DMS53 treated with DMSO at 0.1 percent for 48 hours (cell line): ENCODE results near the gene GNB1L.

ENCODE experiments used
- DNase-seq: peaks from one replicate; lab custom pipeline; 2025; ENCODE audit not compliant: unreplicated experiment; lab: John Stamatoyannopoulos, UW

GNB1L gene

DNA sequence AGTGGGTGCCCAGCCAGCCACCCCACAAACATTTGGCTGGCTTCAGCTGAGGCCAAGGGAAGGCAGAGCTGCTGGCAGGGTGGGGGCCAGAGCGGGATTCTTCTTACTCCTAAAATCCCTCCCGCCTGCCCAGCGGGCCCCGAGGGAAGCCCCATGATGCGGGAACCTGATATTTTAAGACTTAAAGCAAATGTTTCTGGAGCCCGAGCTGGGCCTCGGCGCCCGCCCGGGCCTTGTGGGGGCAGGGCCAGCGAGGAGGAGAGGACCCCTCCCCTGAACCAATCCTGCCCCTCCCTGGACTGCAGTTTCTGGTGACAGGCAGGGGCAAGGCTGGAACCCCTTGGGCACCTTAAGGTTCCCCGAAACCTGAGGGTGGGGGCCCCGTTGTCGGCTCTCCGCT is 114.1 kb downstream of the GNB1L start:
- no peak for DNase-seq

DNA sequence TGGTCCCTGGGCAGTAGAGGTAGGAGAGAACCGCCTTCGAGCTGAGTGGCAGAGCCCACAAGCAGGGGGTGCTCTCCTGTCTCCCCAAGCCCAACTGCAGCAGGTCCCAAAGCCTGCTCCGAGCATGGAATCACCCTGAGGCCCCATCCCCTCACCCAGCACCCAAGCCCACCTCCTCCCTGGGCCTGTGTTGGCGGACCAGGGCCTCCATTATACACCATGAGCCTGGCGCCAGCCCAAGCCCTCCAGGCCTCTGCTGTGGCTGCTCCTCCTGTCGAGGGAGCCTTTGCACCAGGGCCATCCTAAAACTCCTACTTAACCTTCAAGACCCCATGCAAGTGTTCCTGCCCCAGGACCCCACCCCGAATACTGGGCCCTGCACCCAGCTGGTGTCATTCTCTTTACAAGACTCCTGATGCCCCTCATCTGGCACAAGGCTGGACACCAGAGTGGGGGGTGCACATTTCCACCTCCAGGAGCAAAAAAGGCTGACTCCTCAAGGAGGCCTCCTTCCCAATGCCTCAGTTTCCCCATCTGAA is 114.7 kb downstream of the GNB1L start:
- DNase-seq, result no peak

DNA sequence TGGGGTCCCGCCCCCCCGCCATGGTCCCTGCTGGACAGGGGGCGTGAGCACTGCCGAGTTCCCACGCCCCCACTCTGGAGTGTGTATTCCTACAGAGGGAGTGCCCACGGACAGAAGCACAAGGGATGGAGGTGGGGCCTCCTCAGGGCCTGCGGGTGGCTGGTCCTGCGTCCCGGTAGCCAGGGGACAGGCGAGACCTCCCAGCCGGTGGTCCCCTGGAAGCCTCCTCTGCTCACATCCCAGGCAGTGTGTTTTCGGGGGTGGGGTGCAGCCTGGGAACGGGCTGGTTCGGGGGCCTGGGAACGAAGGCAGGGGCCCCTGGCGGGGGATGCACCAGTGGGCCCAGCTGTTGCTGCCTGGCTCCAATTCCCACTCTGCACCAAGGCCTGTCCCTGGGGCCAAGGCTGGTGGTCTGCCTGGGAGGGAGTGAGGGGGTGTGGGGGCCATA is 115.2 kb downstream of the GNB1L start:
- no peak for DNase-seq

DNA sequence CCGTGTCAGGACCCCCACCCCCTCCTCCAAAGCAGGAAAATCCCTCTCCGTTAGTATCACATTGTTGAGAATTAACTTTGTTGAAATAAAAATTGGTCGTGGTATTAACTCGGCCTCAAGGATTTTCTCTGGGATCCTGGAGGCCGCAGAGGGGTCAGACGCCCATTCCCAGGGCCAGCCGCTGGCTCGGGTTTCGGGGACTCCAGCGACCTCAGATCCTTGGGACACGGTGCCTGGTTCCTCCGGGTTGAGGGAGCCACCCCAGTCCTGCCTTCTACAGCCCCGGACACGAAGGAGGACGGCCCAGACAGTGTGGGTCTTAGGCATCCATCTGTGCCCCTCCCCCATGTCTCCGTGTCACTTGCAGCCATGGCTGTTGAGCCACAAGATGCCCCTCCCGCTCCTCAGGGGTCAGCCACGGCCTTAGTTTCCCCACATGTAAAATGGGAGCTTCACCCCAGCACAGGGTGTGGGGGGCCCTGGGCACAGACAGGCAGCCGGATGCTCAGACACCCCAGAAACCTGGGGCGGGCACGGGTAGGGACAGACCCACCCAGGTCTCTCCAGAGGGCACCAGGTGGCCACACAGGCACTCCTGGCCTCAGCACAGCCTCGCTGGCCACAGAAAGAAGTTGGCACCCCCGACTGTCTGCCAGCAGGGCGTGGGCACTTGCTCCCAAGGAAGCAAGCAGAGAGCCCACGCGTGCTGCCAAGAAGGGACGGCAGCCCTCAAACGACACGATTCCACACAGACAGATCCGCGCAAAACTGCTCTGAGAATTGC is 115.8 kb downstream of the GNB1L start:
- no peak for DNase-seq

DNA sequence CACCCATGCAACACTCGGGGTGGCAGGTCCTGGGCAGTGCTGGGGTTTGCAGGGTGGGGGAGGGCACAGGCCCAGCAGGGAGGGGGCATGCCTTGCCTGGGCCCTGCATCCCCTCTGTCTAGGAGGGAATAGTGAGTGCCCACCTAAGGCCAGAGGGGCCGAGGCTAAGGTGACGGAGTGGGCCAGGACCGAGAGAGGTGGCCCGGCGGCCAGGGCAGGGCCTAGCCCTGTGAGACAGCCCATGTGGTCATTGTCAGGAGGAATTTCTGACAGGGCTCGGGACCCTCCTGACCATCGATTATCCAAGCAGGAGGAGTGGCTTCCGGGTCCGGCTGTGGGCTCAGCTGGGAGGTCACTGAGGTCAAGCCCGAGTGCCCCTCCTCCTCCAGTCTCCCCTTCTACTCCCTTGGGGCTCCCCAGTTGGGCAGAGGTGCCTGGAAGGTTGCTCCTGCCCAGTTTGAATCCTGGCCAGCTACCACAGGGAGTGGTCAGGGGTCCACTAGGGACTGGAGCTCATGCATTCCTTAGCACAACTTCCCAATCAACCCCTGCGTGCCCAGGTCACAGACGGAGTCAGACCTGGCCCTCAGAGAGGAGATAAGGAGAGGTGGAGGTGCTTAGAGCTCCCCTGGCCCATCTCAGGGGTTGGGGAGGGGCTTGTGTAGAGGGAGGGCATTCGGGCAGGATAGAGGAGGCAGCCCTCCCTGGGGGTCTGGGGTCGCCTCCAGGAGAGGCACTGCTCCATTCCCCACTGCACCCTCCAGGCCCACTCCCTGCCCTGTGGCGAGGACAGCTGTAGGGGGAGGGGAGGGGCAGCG is 116.6 kb downstream of the GNB1L start:
- no peak for DNase-seq

DNA sequence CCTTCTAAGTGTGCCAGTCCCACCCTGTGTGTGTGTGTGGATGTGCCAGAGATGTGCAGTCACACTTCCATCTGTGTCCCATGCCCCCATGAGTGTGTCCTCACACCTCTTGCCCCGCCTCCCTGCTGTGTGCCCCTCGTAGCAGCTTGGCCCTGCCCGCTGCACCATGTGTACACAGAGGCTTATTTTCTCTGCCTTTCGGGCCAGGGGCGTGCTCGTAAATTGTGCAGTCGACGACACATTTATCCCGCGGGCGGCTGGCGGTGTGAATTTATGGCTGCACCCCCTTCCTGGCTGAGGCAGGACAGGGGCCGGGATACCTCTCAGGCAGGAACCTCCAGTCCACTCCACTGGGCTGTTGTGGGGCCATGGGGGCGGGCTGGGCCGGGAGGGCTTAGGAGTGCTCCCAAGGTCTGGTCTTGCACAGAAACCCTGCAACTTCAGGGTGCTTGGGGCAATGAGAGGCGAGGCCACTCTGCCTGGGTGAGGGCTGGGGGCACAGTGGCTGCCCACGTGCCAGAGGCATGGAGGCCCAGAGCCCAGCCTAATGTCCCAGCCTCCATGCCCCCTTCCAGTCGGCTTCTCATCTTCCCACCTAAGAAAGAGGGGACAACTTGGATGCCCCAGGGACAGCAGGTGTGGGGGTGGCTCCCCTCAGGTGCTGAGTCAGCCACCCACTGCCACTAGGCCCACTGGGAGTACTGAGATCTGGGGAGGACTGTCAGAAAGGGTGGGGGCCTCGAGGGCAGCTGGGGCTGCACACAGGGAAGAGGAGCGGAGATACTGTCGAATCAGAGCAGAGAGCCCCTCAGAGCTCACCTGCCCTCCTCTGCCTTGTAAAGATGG is 118.8 kb downstream of the GNB1L start:
- no peak for DNase-seq

DNA sequence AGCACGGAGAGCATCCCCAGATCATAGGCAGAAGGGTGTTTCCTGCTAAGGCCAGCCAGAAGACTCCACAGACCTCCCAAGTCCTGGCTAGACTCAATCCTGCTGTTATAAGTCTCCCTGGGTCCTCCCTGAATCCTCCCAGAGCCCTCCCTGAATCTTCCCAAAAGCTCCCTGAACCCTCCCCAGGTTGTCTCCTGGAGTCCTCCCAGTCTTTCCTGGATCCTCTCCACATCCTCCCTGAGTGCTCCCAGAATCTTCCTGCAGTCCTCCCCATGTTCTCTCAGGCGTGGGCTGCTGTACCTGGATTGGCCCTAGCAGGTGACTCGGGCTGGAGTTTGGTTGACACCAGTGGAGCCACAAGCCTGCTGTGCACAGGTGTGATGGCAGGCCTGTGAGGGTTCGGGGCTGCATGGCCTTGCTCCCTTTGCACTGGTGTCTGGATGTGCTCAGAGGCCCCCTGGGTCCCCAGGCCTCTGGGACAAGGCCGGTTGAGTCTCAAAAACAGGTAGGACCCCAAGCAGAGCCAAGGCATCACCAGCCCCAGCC is 119.8 kb downstream of the GNB1L start:
- DNase-seq, result no peak

DNA sequence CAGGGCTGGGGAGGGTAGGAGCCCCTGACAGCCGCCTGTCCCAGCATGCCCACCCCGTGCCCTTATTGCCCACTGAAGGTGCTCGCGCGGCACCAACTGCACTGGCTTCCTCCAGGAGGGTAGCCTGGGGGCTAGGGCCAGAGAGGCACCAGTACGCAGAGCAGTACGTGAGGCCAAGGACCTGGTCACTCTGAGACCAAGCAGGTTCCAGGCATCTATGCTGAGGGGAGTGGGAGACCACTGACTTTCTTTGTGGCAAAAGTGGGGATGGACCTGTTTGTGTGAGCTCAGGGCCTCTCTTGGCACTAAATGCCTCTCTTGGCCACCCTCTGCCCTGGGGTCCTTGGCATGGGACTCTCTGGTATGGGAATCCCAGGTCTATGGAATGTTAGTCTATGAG is 120.5 kb downstream of the GNB1L start:
- DNase-seq, result no peak

DNA sequence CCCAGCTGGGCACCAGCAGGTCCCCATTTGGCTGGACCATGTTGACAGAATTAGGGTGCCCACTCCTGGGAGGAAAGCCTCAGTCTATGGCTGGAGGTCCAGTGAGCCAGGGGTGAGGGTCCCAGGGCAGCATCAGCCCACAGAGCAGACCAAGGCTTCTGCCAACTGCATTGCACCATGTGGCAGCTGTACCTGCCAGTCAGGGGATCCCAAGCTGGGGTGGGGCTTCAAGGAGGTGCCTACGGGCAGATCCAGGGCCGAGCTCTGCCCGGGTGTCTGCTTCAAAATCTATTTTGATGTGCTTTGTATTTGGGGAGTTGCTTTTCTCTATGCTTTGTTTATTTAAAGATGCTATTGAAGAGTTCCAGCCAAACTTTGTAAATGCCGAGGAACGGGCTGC is 120.9 kb downstream of the GNB1L start:
- DNase-seq, result no peak
